ENCODE results near the gene RFNG. TPM values are rescaled to one million over a fixed set of nuclear protein-coding genes. Genes with fewer than 3 reads are reported as not detected.

The RFNG gene
- total and polyA plus RNA-seq, 2 of the 13 experiments (the other 11 are each of a cell fraction or from before 2014, with no cell fraction given), result 61.4 to 64.0 TPM

DNA sequence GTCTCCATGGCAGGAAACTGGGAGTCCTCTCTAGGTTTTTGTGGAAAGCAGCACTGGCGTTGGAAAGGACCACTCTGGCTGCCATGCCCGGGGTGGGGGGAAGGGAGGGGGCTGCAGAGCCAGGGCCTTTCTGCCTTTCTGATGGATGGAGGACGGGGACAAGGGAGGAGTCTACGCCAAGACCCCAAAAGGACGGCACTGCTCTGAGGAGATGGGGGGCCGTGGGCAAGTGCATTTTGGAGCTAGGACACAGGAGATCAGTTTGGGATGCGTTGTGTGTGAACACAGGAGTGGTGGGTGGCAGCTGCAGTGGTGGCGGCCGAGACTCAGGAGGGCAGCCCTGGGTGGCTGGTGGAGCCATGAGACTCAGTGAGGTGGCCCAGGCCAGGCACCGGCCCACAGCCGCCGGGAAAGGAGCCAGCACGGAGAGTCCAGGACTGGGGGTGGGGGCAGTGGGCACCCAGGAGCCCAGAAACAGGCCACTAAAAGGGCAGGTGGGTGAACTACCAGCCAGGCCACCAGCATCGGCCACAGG lies 31.0 kb downstream of the RFNG start (continued):
- TF ChIP-seq, protein P1, sequence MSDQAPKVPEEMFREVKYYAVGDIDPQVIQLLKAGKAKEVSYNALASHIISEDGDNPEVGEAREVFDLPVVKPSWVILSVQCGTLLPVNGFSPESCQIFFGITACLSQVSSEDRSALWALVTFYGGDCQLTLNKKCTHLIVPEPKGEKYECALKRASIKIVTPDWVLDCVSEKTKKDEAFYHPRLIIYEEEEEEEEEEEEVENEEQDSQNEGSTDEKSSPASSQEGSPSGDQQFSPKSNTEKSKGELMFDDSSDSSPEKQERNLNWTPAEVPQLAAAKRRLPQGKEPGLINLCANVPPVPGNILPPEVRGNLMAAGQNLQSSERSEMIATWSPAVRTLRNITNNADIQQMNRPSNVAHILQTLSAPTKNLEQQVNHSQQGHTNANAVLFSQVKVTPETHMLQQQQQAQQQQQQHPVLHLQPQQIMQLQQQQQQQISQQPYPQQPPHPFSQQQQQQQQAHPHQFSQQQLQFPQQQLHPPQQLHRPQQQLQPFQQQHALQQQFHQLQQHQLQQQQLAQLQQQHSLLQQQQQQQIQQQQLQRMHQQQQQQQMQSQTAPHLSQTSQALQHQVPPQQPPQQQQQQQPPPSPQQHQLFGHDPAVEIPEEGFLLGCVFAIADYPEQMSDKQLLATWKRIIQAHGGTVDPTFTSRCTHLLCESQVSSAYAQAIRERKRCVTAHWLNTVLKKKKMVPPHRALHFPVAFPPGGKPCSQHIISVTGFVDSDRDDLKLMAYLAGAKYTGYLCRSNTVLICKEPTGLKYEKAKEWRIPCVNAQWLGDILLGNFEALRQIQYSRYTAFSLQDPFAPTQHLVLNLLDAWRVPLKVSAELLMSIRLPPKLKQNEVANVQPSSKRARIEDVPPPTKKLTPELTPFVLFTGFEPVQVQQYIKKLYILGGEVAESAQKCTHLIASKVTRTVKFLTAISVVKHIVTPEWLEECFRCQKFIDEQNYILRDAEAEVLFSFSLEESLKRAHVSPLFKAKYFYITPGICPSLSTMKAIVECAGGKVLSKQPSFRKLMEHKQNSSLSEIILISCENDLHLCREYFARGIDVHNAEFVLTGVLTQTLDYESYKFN (CRISPR knock-in tag; conservative IDR thresholded peaks at IDR 0.05), result no peak
- TF ChIP-seq NFATC3 (CRISPR knock-in tag; IDR thresholded peaks at IDR 0.05), result peak; percentile 27; the same call in 1 of the 2 replicates
- no peak for TF ChIP-seq MYC (CRISPR knock-in tag; IDR thresholded peaks at IDR 0.05; ENCODE audit: borderline replicate concordance)
- TF ChIP-seq ZNF773 (CRISPR knock-in tag; IDR thresholded peaks at IDR 0.05; ENCODE audit: borderline replicate concordance), result no peak
- TF ChIP-seq, protein P2, sequence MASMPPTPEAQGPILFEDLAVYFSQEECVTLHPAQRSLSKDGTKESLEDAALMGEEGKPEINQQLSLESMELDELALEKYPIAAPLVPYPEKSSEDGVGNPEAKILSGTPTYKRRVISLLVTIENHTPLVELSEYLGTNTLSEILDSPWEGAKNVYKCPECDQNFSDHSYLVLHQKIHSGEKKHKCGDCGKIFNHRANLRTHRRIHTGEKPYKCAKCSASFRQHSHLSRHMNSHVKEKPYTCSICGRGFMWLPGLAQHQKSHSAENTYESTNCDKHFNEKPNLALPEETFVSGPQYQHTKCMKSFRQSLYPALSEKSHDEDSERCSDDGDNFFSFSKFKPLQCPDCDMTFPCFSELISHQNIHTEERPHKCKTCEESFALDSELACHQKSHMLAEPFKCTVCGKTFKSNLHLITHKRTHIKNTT (CRISPR knock-in tag; IDR thresholded peaks at IDR 0.05), result peak; percentile 72; the same call in 1 of the 2 replicates
- TF ChIP-seq ZNF605 (CRISPR knock-in tag; IDR thresholded peaks at IDR 0.05), result 0 out of 2 replicates have a peak, but pooled peaks have one; percentile 43
- 0 out of 2 replicates have a peak, but pooled peaks have one; percentile 13 for TF ChIP-seq TSC22D2 (CRISPR knock-in tag; IDR thresholded peaks at IDR 0.05; ENCODE audit: borderline replicate concordance)
- 0 out of 2 replicates have a peak, but pooled peaks have one; percentile 36 for TF ChIP-seq FOXM1 (CRISPR knock-in tag; IDR thresholded peaks at IDR 0.05)
- TF ChIP-seq RBFOX2 (IDR thresholded peaks at IDR 0.05; ENCODE audit: low read depth, low read length), result peak; percentile 85
- TF ChIP-seq ZBTB3 (CRISPR knock-in tag; IDR thresholded peaks at IDR 0.05; ENCODE audit: borderline replicate concordance, low read depth), result no peak
- TF ChIP-seq, protein P3, sequence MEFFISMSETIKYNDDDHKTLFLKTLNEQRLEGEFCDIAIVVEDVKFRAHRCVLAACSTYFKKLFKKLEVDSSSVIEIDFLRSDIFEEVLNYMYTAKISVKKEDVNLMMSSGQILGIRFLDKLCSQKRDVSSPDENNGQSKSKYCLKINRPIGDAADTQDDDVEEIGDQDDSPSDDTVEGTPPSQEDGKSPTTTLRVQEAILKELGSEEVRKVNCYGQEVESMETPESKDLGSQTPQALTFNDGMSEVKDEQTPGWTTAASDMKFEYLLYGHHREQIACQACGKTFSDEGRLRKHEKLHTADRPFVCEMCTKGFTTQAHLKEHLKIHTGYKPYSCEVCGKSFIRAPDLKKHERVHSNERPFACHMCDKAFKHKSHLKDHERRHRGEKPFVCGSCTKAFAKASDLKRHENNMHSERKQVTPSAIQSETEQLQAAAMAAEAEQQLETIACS (CRISPR knock-in tag; IDR thresholded peaks at IDR 0.05), result no peak
- 0 out of 2 replicates have a peak, but pooled peaks have one; percentile 9 for TF ChIP-seq ZNF224 (CRISPR knock-in tag; IDR thresholded peaks at IDR 0.05)
- no peak for TF ChIP-seq SPEN (CRISPR knock-in tag; IDR thresholded peaks at IDR 0.05; ENCODE audit: low read depth)
- peak; percentile 11; the same call in 1 of the 2 replicates for TF ChIP-seq ZMYM4 (CRISPR knock-in tag; IDR thresholded peaks at IDR 0.05)
- no peak for TF ChIP-seq SOX6 (IDR thresholded peaks at IDR 0.05)
- no peak for TF ChIP-seq SOX6 (CRISPR knock-in tag; IDR thresholded peaks at IDR 0.05)
- peak; percentile 20; the same call in 1 of the 2 replicates for TF ChIP-seq BORCS8-MEF2B (CRISPR knock-in tag; IDR thresholded peaks at IDR 0.05)
- TF ChIP-seq TRIM24 (CRISPR knock-in tag; IDR thresholded peaks at IDR 0.05), result no peak
- TF ChIP-seq, protein P4, sequence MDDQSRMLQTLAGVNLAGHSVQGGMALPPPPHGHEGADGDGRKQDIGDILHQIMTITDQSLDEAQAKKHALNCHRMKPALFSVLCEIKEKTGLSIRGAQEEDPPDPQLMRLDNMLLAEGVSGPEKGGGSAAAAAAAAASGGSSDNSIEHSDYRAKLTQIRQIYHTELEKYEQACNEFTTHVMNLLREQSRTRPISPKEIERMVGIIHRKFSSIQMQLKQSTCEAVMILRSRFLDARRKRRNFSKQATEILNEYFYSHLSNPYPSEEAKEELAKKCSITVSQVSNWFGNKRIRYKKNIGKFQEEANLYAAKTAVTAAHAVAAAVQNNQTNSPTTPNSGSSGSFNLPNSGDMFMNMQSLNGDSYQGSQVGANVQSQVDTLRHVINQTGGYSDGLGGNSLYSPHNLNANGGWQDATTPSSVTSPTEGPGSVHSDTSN (CRISPR knock-in tag; IDR thresholded peaks at IDR 0.05; ENCODE audit: borderline replicate concordance), result peak; percentile 60; the same call in 1 of the 2 replicates
- TF ChIP-seq CHCHD3 (CRISPR knock-in tag; IDR thresholded peaks at IDR 0.05), result no peak
- TF ChIP-seq ZNF629 (CRISPR knock-in tag; conservative IDR thresholded peaks at IDR 0.05), result 0 out of 2 replicates have a peak, but pooled peaks have one; percentile 4
- TF ChIP-seq, protein P5, sequence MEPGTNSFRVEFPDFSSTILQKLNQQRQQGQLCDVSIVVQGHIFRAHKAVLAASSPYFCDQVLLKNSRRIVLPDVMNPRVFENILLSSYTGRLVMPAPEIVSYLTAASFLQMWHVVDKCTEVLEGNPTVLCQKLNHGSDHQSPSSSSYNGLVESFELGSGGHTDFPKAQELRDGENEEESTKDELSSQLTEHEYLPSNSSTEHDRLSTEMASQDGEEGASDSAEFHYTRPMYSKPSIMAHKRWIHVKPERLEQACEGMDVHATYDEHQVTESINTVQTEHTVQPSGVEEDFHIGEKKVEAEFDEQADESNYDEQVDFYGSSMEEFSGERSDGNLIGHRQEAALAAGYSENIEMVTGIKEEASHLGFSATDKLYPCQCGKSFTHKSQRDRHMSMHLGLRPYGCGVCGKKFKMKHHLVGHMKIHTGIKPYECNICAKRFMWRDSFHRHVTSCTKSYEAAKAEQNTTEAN (CRISPR knock-in tag; conservative IDR thresholded peaks at IDR 0.05), result 0 out of 2 replicates have a peak, but pooled peaks have one; percentile 1
